GM10847 (cell line): ENCODE results near the gene KIF21B.

Source experiments
- POLR2A ChIP-seq: IDR thresholded peaks from 2 replicates; pipeline ENCODE4 v1.6.1; 2011; ENCODE audit not compliant: insufficient read length; ENCODE audit errors: extremely low read depth

Gene KIF21B

GRCh38 chr1:200960948-200961340 lies 62.6 kb downstream of the KIF21B start:
- no peak for TF ChIP-seq POLR2A

GRCh38 chr1:200960236-200960947 lies 63.1 kb downstream of the KIF21B start:
- TF ChIP-seq POLR2A, result no peak

GRCh38 chr1:200959411-200959921 lies 64.0 kb downstream of the KIF21B start:
- no peak for TF ChIP-seq POLR2A

GRCh38 chr1:200958597-200958996 lies 64.9 kb downstream of the KIF21B start:
- no peak for TF ChIP-seq POLR2A

- no peak for TF ChIP-seq POLR2A
Measured at GRCh38 chr1:200954434-200954833, 69.1 kb downstream of the KIF21B start.

- no peak for TF ChIP-seq POLR2A
Measured at GRCh38 chr1:200951016-200951415, 72.5 kb downstream of the KIF21B start.

- TF ChIP-seq POLR2A, result no peak
Measured at GRCh38 chr1:200949626-200950025, 73.9 kb downstream of the KIF21B start.

- TF ChIP-seq POLR2A, result no peak
Measured at GRCh38 chr1:200947059-200947566, 76.4 kb downstream of the KIF21B start.

GRCh38 chr1:200945111-200945510 lies 78.4 kb downstream of the KIF21B start:
- no peak for TF ChIP-seq POLR2A

GRCh38 chr1:200938955-200939354 lies 84.6 kb downstream of the KIF21B start:
- no peak for TF ChIP-seq POLR2A

GRCh38 chr1:200934676-200935245 lies 88.8 kb downstream of the KIF21B start:
- no peak for TF ChIP-seq POLR2A

GRCh38 chr1:200931776-200932175 lies 91.7 kb downstream of the KIF21B start:
- TF ChIP-seq POLR2A, result no peak

- no peak for TF ChIP-seq POLR2A
Measured at GRCh38 chr1:200929530-200930278, 93.8 kb downstream of the KIF21B start.

GRCh38 chr1:200925831-200926230 lies 97.7 kb downstream of the KIF21B start:
- TF ChIP-seq POLR2A, result no peak

GRCh38 chr1:200923601-200924000 lies 99.9 kb downstream of the KIF21B start:
- no peak for TF ChIP-seq POLR2A

GRCh38 chr1:200922406-200922805 lies 101.1 kb downstream of the KIF21B start:
- no peak for TF ChIP-seq POLR2A
